ENCODE data around the gene SLC6A18. TPM values are rescaled to one million over a fixed set of nuclear protein-coding genes. Genes with fewer than 3 reads are reported as not detected.

SLC6A18 gene
- total and polyA plus RNA-seq, 10 of the 15 experiments (the other 5 are each of a cell fraction or from before 2014, with no cell fraction given), result not detected

GRCh38 chr5:1235838-1236237, 10.7 kb downstream of the SLC6A18 start:
- in situ Hi-C loops (cut with MboI), result no loop called here
- no peak for FAIRE-seq
- CTCF ChIA-PET, result no interaction called here

GRCh38 chr5:1239505-1240251, 14.5 kb downstream of the SLC6A18 start:
- ATAC-seq (no peak), FAIRE-seq (no peak), DNase-seq (ENCODE audit: low read depth, low spot score) (no peak)
- H3K27me3 ChIP-seq (replicated peaks in 1 of 2; ENCODE audit: control insufficient read depth in 2 of 2, insufficient read depth in 2 of 2, low read length in 1 of 2), result no peaks in the 10 kb centered on the region; a peak in 2 of 4 replicates
- H3K4me2 ChIP-seq (ENCODE audit: control insufficient read depth, insufficient read depth), result no peak overlapping the region
- RAD21 ChIA-PET (ENCODE audit: unreplicated experiment), result no interaction called here
- H3K9ac ChIP-seq (ENCODE audit: control insufficient read depth, insufficient read depth, low read length), result no peak overlapping the region
- POLR2A ChIA-PET, result no interaction called here
- H3K79me2 ChIP-seq (ENCODE audit: control insufficient read depth, insufficient read depth, low read length), result no peaks in the 10 kb centered on the region
- no peaks in the 10 kb centered on the region for H4K20me1 ChIP-seq (ENCODE audit: control insufficient read depth, insufficient read depth)
- SMC1A ChIA-PET (ENCODE audit: uncharacterized antibody, unreplicated experiment), result no interaction called here
- TF ChIP-seq SREBF1 (IDR thresholded peaks at IDR 0.05; ENCODE audit: low read length), result no peak
- TF ChIP-seq PBX3 (IDR thresholded peaks at IDR 0.05; ENCODE audit: insufficient replicate concordance, low read depth, low read length), result no peak
- TF ChIP-seq STAT1 (conservative IDR thresholded peaks at IDR 0.05), result no peak
- TF ChIP-seq PAX5 (IDR thresholded peaks at IDR 0.05; ENCODE audit: borderline replicate concordance, low read depth, low read length), result no peak
- no peak for TF ChIP-seq SPI1 (IDR thresholded peaks at IDR 0.05; ENCODE audit: borderline replicate concordance, insufficient read depth, low read depth, low read length)
- no peak for TF ChIP-seq RUNX3 (IDR thresholded peaks at IDR 0.05; ENCODE audit: low read length)
- no peak for TF ChIP-seq ESRRA (IDR thresholded peaks at IDR 0.05; ENCODE audit: low read length)
- no peak for TF ChIP-seq HDAC2 (IDR thresholded peaks at IDR 0.05)
- intact Hi-C loops (cut with micrococcal nuclease; ENCODE audit: unreplicated experiment) (no loop called here), in situ Hi-C loops (cut with MboI) (no loop called here)
- no peaks in the 10 kb centered on the region for H3K4me1 ChIP-seq (ENCODE audit: control insufficient read depth, insufficient read depth, low read length)
- no TSS peak for BruUV-seq (replicated peaks)
- CTCF ChIA-PET, result no interaction called here
- H2AFZ ChIP-seq (ENCODE audit: control insufficient read depth, low read depth, low read length), result no peak overlapping the region
- peaks cover 2% of the 10 kb centered on the region; the same call in 2 of the 3 replicates for H3K9me3 ChIP-seq (replicated peaks; ENCODE audit: control insufficient read depth, insufficient read depth, low read length)
- no peak overlapping the region for H3K4me3 ChIP-seq
- H3K36me3 ChIP-seq (ENCODE audit: control insufficient read depth in 2 of 2, insufficient read depth in 2 of 2, low read length in 1 of 2), result no peaks in the 10 kb centered on the region
- H3K27ac ChIP-seq (ENCODE audit: control insufficient read depth, insufficient read depth), result no peak overlapping the region
- 45% methylated on average over 22 of the region's 22 CpGs for WGBS (ENCODE audit: insufficient coverage, insufficient replicate concordance, low lambda C conversion rate, missing lambda C conversion rate)

More at GRCh38 chr5:1235838-1236237, 10.7 kb downstream of the SLC6A18 start:
- POLR2A ChIA-PET, result no interaction called here
- no peaks in the 10 kb centered on the region for H3K4me1 ChIP-seq (ENCODE audit: control insufficient read depth, insufficient read depth, low read length)
- no peaks in the 10 kb centered on the region for H3K36me3 ChIP-seq (ENCODE audit: control insufficient read depth in 2 of 2, insufficient read depth in 2 of 2, low read length in 1 of 2)
- TF ChIP-seq CBX3 (IDR thresholded peaks at IDR 0.05; ENCODE audit: borderline replicate concordance, low read depth), result no peak
- TF ChIP-seq MYC (IDR thresholded peaks at IDR 0.05; ENCODE audit: insufficient read depth, insufficient read length, insufficient replicate concordance, low read length, severe bottlenecking), result no peak
- no peak overlapping the region for H3K4me2 ChIP-seq (ENCODE audit: control insufficient read depth, insufficient read depth)
- no TSS peak for BruUV-seq (replicated peaks)
- WGBS (ENCODE audit: insufficient coverage, insufficient replicate concordance, low lambda C conversion rate, missing lambda C conversion rate), result 42% methylated on average over 1 of the region's 1 CpG
- SMC1A ChIA-PET (ENCODE audit: uncharacterized antibody, unreplicated experiment), result no interaction called here
- H4K20me1 ChIP-seq (ENCODE audit: control insufficient read depth, insufficient read depth), result no peaks in the 10 kb centered on the region
- H3K4me3 ChIP-seq, result no peak overlapping the region
- H3K79me2 ChIP-seq (ENCODE audit: control insufficient read depth, insufficient read depth, low read length), result no peaks in the 10 kb centered on the region
- RAD21 ChIA-PET (ENCODE audit: unreplicated experiment), result no interaction called here
- H2AFZ ChIP-seq (ENCODE audit: control insufficient read depth, low read depth, low read length), result no peak overlapping the region
- intact Hi-C loops (cut with micrococcal nuclease; ENCODE audit: unreplicated experiment), result no loop called here
- peaks cover 2% of the 10 kb centered on the region; the same call in 2 of the 3 replicates for H3K9me3 ChIP-seq (replicated peaks; ENCODE audit: control insufficient read depth, insufficient read depth, low read length)
- ATAC-seq, result no peak
- H3K27me3 ChIP-seq (replicated peaks in 1 of 2; ENCODE audit: control insufficient read depth in 2 of 2, insufficient read depth in 2 of 2, low read length in 1 of 2), result no peaks in the 10 kb centered on the region; a peak in 3 of 4 replicates
- H3K27ac ChIP-seq (ENCODE audit: control insufficient read depth, insufficient read depth), result no peak overlapping the region
- no peak for DNase-seq (ENCODE audit: low read depth, low spot score)
- no peak overlapping the region for H3K9ac ChIP-seq (ENCODE audit: control insufficient read depth, insufficient read depth, low read length)
